Liver (tissue), 3 donors: ENCODE measurements around the gene ACTL10.

Experiments used
- EGR1 ChIP-seq, 2 donors: IDR thresholded peaks; 2 replicates each; pipeline ENCODE4 v1.6.1; 2016 to 2018; ENCODE audit warnings: antibody characterized with exemption in 2 of 2, low read depth in 2 of 2
- FOXA2 ChIP-seq: IDR thresholded peaks from 2 replicates; pipeline ENCODE4 v1.6.1; 2016; ENCODE audit warnings: antibody characterized with exemption
- GABPA ChIP-seq, 2 donors: IDR thresholded peaks in 1 of 2; conservative IDR thresholded peaks in 1 of 2; 2 replicates each; pipeline ENCODE4 v1.6.1; 2016; ENCODE audit warnings: antibody characterized with exemption in 2 of 2, mild to moderate bottlenecking in 1 of 2, moderate library complexity in 1 of 2
- HNF4G ChIP-seq: IDR thresholded peaks from 2 replicates; pipeline ENCODE4 v1.6.1; 2016; ENCODE audit warnings: antibody characterized with exemption
- JUND ChIP-seq, 2 donors: IDR thresholded peaks; 2 replicates each; pipeline ENCODE4 v1.6.1; 2016; ENCODE audit warnings: antibody characterized with exemption in 2 of 2
- RAD21 ChIP-seq, 2 donors: IDR thresholded peaks; 2 replicates each; pipeline ENCODE4 v1.6.1; 2016; ENCODE audit warnings: antibody characterized with exemption in 2 of 2, mild to moderate bottlenecking in 2 of 2
- RXRA ChIP-seq, 2 donors: IDR thresholded peaks; 2 replicates each; pipeline ENCODE4 v1.6.1; 2017 to 2018; ENCODE audit warnings: antibody characterized with exemption in 2 of 2, mild to moderate bottlenecking in 1 of 2
- SP1 ChIP-seq: IDR thresholded peaks from 2 replicates; pipeline ENCODE4 v1.6.1; 2018; ENCODE audit warnings: antibody characterized with exemption, mild to moderate bottlenecking
- TAF1 ChIP-seq: conservative IDR thresholded peaks from 2 replicates; pipeline ENCODE4 v1.6.1; 2016; ENCODE audit warnings: antibody characterized with exemption, mild to moderate bottlenecking
- YY1 ChIP-seq: IDR thresholded peaks from 2 replicates; pipeline ENCODE4 v1.6.1; 2016; ENCODE audit warnings: antibody characterized with exemption, mild to moderate bottlenecking
- TF ChIP-seq, protein P1 (sequence below): fragments of 150-350 bp; IDR thresholded peaks from 2 replicates; pipeline ENCODE4 v1.5.1; 2017; ENCODE audit warnings: improper control_type of control experiment, low read depth, low read length; ENCODE audit not compliant: missing input control
- TF ChIP-seq, protein P2 (sequence below): IDR thresholded peaks from 2 replicates; pipeline ENCODE4 v1.6.1; 2016; ENCODE audit warnings: antibody characterized with exemption, mild to moderate bottlenecking
- TF ChIP-seq, protein P3 (sequence below): IDR thresholded peaks from 2 replicates; pipeline ENCODE4 v1.6.1; 2016; ENCODE audit warnings: antibody characterized with exemption
- TF ChIP-seq, protein P4 (sequence below): IDR thresholded peaks from 2 replicates; pipeline ENCODE4 v1.6.1; 2016; ENCODE audit warnings: antibody characterized with exemption
- donor health status: healthy.
- donor health status: healthy.

DNA sequence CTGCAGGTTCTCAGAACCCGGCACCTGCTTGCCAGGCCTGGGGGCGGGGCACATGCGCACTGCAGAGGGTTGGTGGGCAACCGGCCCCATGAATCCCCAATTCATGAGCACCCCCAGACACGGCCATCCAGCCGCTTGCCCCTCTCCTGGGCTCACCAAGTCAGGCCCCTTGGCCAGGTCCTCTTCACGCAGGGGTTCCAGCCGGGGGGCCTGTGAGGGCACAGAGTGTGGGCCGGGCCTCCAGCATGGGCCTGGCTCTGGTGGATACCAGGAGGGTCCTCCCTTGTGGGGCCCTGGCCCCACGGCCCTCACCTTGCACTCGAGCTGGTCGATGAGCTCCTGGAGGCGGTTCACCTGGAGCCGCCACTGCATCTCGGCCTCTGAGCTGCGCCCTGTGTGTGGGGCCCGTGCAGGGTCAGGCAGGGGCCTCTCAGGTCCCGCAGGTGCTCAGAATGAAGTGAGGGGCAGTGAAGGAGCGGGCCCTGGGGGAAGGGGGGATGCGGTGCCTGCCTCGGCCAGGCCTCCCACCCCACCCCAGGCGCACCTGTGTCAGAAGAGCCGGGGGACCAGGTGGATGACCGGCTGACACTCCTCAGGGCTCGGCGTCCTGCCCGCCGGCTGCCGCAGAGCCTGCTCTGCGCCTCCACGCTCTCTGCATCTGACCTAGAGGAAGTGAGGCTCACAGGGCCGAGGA is 7.3 kb upstream of the ACTL10 start:
- TF ChIP-seq YY1 (no peak), FOXA2 (no peak), TAF1 (no peak), SP1 (no peak), EGR1 (IDR thresholded peaks at IDR 0.05; ENCODE audit: low read depth in 2 of 2) (no peak), GABPA (IDR thresholded peaks at IDR 0.05 in 1 of 2, conservative IDR thresholded peaks at IDR 0.05 in 1 of 2) (no peak), JUND (IDR thresholded peaks at IDR 0.05) (no peak), HNF4G (no peak), RXRA (IDR thresholded peaks at IDR 0.05) (no peak), RAD21 (IDR thresholded peaks at IDR 0.05) (no peak)
- TF ChIP-seq, protein P1, sequence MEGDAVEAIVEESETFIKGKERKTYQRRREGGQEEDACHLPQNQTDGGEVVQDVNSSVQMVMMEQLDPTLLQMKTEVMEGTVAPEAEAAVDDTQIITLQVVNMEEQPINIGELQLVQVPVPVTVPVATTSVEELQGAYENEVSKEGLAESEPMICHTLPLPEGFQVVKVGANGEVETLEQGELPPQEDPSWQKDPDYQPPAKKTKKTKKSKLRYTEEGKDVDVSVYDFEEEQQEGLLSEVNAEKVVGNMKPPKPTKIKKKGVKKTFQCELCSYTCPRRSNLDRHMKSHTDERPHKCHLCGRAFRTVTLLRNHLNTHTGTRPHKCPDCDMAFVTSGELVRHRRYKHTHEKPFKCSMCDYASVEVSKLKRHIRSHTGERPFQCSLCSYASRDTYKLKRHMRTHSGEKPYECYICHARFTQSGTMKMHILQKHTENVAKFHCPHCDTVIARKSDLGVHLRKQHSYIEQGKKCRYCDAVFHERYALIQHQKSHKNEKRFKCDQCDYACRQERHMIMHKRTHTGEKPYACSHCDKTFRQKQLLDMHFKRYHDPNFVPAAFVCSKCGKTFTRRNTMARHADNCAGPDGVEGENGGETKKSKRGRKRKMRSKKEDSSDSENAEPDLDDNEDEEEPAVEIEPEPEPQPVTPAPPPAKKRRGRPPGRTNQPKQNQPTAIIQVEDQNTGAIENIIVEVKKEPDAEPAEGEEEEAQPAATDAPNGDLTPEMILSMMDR, result no peak
- TF ChIP-seq, protein P2, sequence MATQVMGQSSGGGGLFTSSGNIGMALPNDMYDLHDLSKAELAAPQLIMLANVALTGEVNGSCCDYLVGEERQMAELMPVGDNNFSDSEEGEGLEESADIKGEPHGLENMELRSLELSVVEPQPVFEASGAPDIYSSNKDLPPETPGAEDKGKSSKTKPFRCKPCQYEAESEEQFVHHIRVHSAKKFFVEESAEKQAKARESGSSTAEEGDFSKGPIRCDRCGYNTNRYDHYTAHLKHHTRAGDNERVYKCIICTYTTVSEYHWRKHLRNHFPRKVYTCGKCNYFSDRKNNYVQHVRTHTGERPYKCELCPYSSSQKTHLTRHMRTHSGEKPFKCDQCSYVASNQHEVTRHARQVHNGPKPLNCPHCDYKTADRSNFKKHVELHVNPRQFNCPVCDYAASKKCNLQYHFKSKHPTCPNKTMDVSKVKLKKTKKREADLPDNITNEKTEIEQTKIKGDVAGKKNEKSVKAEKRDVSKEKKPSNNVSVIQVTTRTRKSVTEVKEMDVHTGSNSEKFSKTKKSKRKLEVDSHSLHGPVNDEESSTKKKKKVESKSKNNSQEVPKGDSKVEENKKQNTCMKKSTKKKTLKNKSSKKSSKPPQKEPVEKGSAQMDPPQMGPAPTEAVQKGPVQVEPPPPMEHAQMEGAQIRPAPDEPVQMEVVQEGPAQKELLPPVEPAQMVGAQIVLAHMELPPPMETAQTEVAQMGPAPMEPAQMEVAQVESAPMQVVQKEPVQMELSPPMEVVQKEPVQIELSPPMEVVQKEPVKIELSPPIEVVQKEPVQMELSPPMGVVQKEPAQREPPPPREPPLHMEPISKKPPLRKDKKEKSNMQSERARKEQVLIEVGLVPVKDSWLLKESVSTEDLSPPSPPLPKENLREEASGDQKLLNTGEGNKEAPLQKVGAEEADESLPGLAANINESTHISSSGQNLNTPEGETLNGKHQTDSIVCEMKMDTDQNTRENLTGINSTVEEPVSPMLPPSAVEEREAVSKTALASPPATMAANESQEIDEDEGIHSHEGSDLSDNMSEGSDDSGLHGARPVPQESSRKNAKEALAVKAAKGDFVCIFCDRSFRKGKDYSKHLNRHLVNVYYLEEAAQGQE, result no peak
- TF ChIP-seq, protein P3, sequence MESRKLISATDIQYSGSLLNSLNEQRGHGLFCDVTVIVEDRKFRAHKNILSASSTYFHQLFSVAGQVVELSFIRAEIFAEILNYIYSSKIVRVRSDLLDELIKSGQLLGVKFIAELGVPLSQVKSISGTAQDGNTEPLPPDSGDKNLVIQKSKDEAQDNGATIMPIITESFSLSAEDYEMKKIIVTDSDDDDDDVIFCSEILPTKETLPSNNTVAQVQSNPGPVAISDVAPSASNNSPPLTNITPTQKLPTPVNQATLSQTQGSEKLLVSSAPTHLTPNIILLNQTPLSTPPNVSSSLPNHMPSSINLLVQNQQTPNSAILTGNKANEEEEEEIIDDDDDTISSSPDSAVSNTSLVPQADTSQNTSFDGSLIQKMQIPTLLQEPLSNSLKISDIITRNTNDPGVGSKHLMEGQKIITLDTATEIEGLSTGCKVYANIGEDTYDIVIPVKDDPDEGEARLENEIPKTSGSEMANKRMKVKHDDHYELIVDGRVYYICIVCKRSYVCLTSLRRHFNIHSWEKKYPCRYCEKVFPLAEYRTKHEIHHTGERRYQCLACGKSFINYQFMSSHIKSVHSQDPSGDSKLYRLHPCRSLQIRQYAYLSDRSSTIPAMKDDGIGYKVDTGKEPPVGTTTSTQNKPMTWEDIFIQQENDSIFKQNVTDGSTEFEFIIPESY, result no peak
- TF ChIP-seq, protein P4, sequence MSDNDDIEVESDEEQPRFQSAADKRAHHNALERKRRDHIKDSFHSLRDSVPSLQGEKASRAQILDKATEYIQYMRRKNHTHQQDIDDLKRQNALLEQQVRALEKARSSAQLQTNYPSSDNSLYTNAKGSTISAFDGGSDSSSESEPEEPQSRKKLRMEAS, result no peak
